ENCODE measurements around the gene HCN2.

DNA sequence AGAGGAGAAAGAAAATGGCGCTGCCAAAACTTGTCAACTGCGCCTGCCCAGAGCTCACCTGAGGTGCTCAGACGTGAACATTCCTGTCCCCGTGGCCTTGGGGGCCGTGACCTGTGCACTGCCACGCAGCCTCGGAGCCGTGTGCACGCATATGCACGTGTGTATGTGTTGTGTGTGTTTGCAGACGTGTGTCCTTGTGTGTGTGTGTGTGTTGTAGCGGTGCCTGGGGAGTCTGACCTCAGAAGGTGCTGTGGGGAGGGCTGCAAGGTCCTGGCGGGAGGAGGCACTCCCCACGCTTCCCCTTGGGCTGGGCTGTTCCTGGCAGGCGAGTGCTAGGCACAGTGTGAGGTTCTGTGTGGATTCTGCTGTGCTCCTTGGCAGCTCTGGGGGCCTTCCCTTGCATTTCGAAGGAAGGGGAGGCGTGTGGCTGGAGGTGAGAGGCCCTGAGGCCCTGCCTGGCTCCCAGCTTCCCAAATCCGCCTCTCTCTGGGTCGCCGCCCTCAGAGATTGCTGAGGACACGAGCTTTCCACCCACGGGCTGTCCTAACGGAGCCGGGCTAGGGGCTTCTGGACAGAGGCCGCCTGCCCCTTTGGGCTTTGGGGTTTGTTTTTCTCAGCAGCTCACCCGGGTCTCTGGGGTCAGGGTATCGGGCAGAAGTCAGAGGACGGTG, 12.8 kb upstream of the HCN2 start:
- TF ChIP-seq TEAD4 (CRISPR knock-in tag; IDR thresholded peaks at IDR 0.05) (no peak), ATF3 (CRISPR knock-in tag; conservative IDR thresholded peaks at IDR 0.05) (no peak), MXD4 (CRISPR knock-in tag; IDR thresholded peaks at IDR 0.05; ENCODE audit: borderline replicate concordance) (no peak), ZNF396 (CRISPR knock-in tag; IDR thresholded peaks at IDR 0.05; ENCODE audit: borderline replicate concordance) (no peak), ATF1 (CRISPR knock-in tag; IDR thresholded peaks at IDR 0.05) (no peak), ZNF232 (CRISPR knock-in tag; IDR thresholded peaks at IDR 0.05) (no peak), IRF2 (CRISPR knock-in tag; IDR thresholded peaks at IDR 0.05; ENCODE audit: borderline replicate concordance, low read depth) (no peak), FOXK1 (CRISPR knock-in tag; IDR thresholded peaks at IDR 0.05) (no peak)
- TF ChIP-seq, protein P1, sequence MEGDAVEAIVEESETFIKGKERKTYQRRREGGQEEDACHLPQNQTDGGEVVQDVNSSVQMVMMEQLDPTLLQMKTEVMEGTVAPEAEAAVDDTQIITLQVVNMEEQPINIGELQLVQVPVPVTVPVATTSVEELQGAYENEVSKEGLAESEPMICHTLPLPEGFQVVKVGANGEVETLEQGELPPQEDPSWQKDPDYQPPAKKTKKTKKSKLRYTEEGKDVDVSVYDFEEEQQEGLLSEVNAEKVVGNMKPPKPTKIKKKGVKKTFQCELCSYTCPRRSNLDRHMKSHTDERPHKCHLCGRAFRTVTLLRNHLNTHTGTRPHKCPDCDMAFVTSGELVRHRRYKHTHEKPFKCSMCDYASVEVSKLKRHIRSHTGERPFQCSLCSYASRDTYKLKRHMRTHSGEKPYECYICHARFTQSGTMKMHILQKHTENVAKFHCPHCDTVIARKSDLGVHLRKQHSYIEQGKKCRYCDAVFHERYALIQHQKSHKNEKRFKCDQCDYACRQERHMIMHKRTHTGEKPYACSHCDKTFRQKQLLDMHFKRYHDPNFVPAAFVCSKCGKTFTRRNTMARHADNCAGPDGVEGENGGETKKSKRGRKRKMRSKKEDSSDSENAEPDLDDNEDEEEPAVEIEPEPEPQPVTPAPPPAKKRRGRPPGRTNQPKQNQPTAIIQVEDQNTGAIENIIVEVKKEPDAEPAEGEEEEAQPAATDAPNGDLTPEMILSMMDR (IDR thresholded peaks at IDR 0.05), result no peak

Data from WTC11 (cell line).